22Rv1 (cell line): ENCODE measurements around the gene SHCBP1L.

ENCODE experiments used
- H3K27ac ChIP-seq: fragments of 450-650 bp; 2 replicates; pipeline ENCODE4 v1.5.1; 2017
- CTCF ChIP-seq: fragments of 450-650 bp; IDR thresholded peaks from 2 replicates; pipeline ENCODE4 v1.5.1; 2017; ENCODE audit warnings: mild to moderate bottlenecking
- ZFX ChIP-seq: fragments of 450-650 bp; IDR thresholded peaks from 2 replicates; pipeline ENCODE4 v1.6.1; 2017; ENCODE audit warnings: antibody characterized with exemption, borderline replicate concordance

The SHCBP1L gene

GRCh38 chr1:182974506-182975191 lies 21.7 kb upstream of the SHCBP1L start:
- H3K27ac ChIP-seq = no peak overlapping the region
- TF ChIP-seq ZFX (no peak), CTCF (no peak)

- no peak overlapping the region for H3K27ac ChIP-seq
- no peak for TF ChIP-seq ZFX
- TF ChIP-seq CTCF = no peak
Measured at GRCh38 chr1:182972829-182973228, 19.9 kb upstream of the SHCBP1L start.

- no peak overlapping the region for H3K27ac ChIP-seq
- TF ChIP-seq CTCF (no peak), ZFX (no peak)
Measured at GRCh38 chr1:182972231-182972630, 19.3 kb upstream of the SHCBP1L start.

GRCh38 chr1:182971219-182971618 lies 18.3 kb upstream of the SHCBP1L start:
- TF ChIP-seq CTCF (no peak), ZFX (no peak)
- H3K27ac ChIP-seq = no peak overlapping the region

- TF ChIP-seq ZFX = no peak
- no peak for TF ChIP-seq CTCF
- H3K27ac ChIP-seq = peak overlapping the region; percentile 52
Measured at GRCh38 chr1:182968836-182969734, 16.1 kb upstream of the SHCBP1L start.

- H3K27ac ChIP-seq = peak overlapping the region; percentile 52
- TF ChIP-seq CTCF (no peak), ZFX (no peak)
Measured at GRCh38 chr1:182968151-182968741, 15.3 kb upstream of the SHCBP1L start.

GRCh38 chr1:182965861-182966260 lies 12.9 kb upstream of the SHCBP1L start:
- TF ChIP-seq CTCF (no peak), ZFX (no peak)
- no peak overlapping the region for H3K27ac ChIP-seq
